GM12891 (cell line): ENCODE data around the gene ABCC4.
A peak's percentile ranks its signal among the peaks of the same experiment; 100 is the strongest.

Source experiments
- DNase-seq: peaks from one replicate; pipeline ENCODE4 v3.0.0; 2011; ENCODE audit warnings: low spot score; ENCODE audit not compliant: insufficient read length
- FAIRE-seq: peaks from 2 replicates; lab custom pipeline; 2011; peaks lifted over from hg19 to GRCh38; lab: Jason Lieb, UNC
- PAX5 ChIP-seq: IDR thresholded peaks from 2 replicates; pipeline ENCODE4 v1.6.1; 2011; ENCODE audit warnings: low read length, moderate library complexity, mild to moderate bottlenecking; ENCODE audit not compliant: insufficient read depth, severe bottlenecking
- POLR2A ChIP-seq: IDR thresholded peaks from 2 replicates; pipeline ENCODE4 v1.6.1; 2011; ENCODE audit warnings: low read depth, low read length, control low read depth
- POLR2AphosphoS5 ChIP-seq: IDR thresholded peaks from 2 replicates; pipeline ENCODE4 v1.6.1; 2011; ENCODE audit warnings: low read depth, low read length, control low read depth
- POU2F2 ChIP-seq: IDR thresholded peaks from 2 replicates; pipeline ENCODE4 v1.6.1; 2011; ENCODE audit warnings: low read depth, mild to moderate bottlenecking, control low read depth, low read length, moderate library complexity
- SPI1 ChIP-seq: IDR thresholded peaks from 2 replicates; pipeline ENCODE4 v1.6.1; 2011; ENCODE audit warnings: low read depth, low read length, control low read depth
- TAF1 ChIP-seq: IDR thresholded peaks from 2 replicates; pipeline ENCODE4 v1.6.1; 2011; ENCODE audit warnings: low read depth, low read length, control low read depth

ABCC4 gene

GRCh38 chr13:95025116-95025515, 276.1 kb downstream of the ABCC4 start:
- no peak for TF ChIP-seq POLR2AphosphoS5
- TF ChIP-seq TAF1: no peak
- TF ChIP-seq SPI1: no peak
- TF ChIP-seq POU2F2: no peak
- TF ChIP-seq POLR2A: no peak
- TF ChIP-seq PAX5: no peak
- no peak for FAIRE-seq
- DNase-seq: no peak

- TF ChIP-seq SPI1 (no peak), POU2F2 (no peak), TAF1 (no peak)
- FAIRE-seq: no peak
- no peak for DNase-seq
These were observed 277.8 kb downstream of the ABCC4 start for GRCh38 chr13:95023405-95023804.

DNA sequence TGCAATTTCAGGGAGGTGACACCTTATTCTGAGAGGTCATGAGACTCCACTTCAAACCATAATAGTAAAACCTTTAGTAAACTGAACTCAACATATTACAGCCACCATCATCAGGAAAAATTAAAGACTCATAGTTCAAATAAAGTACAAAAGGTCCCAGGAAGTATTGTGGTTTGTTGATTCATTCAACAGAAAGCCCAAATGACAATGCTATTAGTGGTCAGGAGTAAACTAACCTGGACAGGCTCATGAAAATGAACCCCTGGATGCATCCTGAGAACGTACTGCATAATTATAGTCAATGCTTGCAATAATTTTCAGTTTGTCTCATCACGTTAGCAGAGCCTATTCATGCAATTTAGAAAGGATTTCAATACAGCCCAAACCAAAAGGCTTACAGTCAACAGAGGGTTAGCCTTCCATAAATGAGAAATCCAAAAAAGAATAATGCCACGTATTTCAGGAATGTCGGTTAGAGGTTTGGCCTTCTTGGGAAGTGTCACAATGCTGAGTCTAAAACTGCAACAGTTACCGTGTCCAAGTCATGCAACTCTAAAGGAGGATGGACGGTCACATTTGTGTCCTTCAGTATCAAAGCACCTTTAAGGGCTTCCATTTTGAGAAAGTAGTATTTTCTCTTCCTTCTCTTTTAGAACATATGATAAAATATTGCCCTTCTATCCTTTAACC, 280.8 kb downstream of the ABCC4 start:
- FAIRE-seq: no peak
- TF ChIP-seq SPI1: no peak
- TF ChIP-seq POLR2A: no peak
- no peak for TF ChIP-seq PAX5
- TF ChIP-seq POLR2AphosphoS5: no peak
- no peak for TF ChIP-seq TAF1
- DNase-seq: no peak

DNA sequence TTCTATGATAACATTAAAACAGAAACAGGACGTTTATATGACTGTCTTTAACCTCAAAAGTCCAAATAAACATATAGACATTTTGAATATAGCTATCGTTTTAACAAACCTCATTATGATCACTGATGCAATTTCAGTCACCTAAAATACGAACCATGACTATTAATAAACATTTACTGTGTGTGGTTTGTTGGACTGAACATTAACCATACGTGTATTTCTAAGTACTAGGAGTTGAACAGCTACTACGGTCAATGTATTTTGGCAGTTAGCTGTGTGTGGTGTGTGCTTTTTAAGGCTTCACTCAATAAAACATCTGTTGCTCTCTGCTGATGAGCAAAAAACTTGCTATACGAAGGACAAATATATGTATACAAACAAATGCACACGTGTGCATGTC, 281.4 kb downstream of the ABCC4 start:
- DNase-seq (no peak), FAIRE-seq (peak; percentile 56)

GRCh38 chr13:95007322-95007721, 293.9 kb downstream of the ABCC4 start:
- TF ChIP-seq PAX5 (no peak), POU2F2 (no peak), SPI1 (no peak), POLR2A (no peak), POLR2AphosphoS5 (no peak), TAF1 (no peak)
- no peak for FAIRE-seq
- DNase-seq: no peak

More for the DNA sequence above, 281.4 kb downstream of the ABCC4 start:
- no peak for TF ChIP-seq POU2F2
- no peak for TF ChIP-seq POLR2AphosphoS5
- TF ChIP-seq SPI1: no peak
- TF ChIP-seq PAX5: no peak
- no peak for TF ChIP-seq TAF1

GRCh38 chr13:95005300-95005699, 296.0 kb downstream of the ABCC4 start:
- FAIRE-seq (no peak), DNase-seq (no peak)
- TF ChIP-seq POLR2A (no peak), POLR2AphosphoS5 (no peak), PAX5 (no peak), POU2F2 (no peak), SPI1 (no peak), TAF1 (no peak)

DNA sequence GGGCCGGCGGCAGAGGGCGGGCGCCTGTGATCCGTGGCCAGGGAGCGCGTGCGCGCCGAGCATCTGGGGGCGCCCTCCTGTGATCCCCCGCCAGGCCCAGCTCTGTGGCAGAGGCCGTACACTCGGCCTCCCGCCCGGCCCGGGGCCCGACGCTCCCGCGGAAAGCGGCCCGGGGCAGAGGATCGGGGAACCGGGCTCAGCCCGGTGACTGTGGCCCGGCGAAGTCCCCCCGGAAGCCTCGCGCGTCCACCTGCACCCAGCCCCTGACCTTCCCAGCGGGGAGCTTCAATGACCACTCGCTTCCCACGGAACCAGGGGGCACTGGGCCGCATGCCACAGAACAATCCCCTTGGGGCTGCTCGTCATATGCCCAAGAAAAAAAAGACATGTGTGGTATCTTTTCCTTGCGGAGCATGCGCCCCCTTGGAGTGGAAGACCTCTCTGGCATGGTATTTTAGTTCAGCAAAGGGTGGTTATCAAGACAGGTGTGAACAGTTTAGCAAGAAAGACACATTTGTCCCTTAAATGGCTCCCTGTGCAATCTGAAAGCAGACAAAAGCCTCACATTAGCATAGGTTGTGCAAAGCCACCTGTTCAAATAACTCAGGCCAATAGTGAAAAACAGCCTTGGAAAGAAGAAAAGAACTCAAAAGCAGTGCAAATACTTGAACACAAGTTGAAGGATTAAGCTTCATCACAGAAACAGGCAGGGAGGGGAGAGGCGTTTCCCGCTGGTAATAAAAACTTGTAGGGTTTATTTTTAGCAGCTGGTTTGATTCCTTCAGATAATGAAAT, 298.0 kb downstream of the ABCC4 start:
- no peak for FAIRE-seq
- no peak for TF ChIP-seq POLR2AphosphoS5
- no peak for TF ChIP-seq SPI1
- TF ChIP-seq TAF1: no peak
- TF ChIP-seq PAX5: no peak
- TF ChIP-seq POU2F2: no peak
- no peak for TF ChIP-seq POLR2A
- DNase-seq: no peak

GRCh38 chr13:95002126-95002525, 299.1 kb downstream of the ABCC4 start:
- DNase-seq (no peak), FAIRE-seq (no peak)
- TF ChIP-seq PAX5 (no peak), TAF1 (no peak), SPI1 (no peak), POLR2AphosphoS5 (no peak), POLR2A (no peak), POU2F2 (no peak)

GRCh38 chr13:94999871-95000270, 301.4 kb downstream of the ABCC4 start:
- no peak for FAIRE-seq
- no peak for DNase-seq
- TF ChIP-seq PAX5: no peak
- TF ChIP-seq SPI1: no peak
